ENCODE data around the gene ZNF740. TPM values are rescaled to one million over a fixed set of nuclear protein-coding genes. Genes with fewer than 3 reads are reported as not detected.
A peak's percentile ranks its signal among the peaks of the same experiment; 100 is the strongest.

Gene ZNF740
- total and polyA plus RNA-seq, 2 of the 4 experiments (the other 2 are of a cell fraction): 13.1 to 14.0 TPM

GRCh38 chr12:53224061-53224896 is 43.8 kb downstream of the ZNF740 start:
- H3K4me1 ChIP-seq (ENCODE audit: control insufficient read depth, insufficient read depth, low read length): peaks cover 32% of the 10 kb centered on the region
- no peaks in the 10 kb centered on the region for H3K27me3 ChIP-seq (ENCODE audit: control insufficient read depth, insufficient read depth, low read length)
- peaks cover 26% of the 10 kb centered on the region for H3K9me1 ChIP-seq (ENCODE audit: insufficient read depth, low read length)
- H3K18ac ChIP-seq (ENCODE audit: low read depth, low read length): peak overlapping the region; percentile 68
- in situ Hi-C loops (cut with MboI; ENCODE audit: low sequenced_read_pairs) (no loop called here), dilution Hi-C loops (cut with HindIII; ENCODE audit: low sequenced_read_pairs, unreplicated experiment) (no loop called here), intact Hi-C loops (cut with micrococcal nuclease) (no loop called here)
- WGBS, 2 experiments (ENCODE audit: extremely low coverage in 2 of 2, insufficient read length in 1 of 2): 57% methylated on average over 2 of the region's 11 CpGs; no CpG with 5 or more reads in 1 of the 2 experiments
- BruUV-seq (replicated peaks): no TSS peak
- peak overlapping the region; percentile 92 for H2AK9ac ChIP-seq (replicated peaks; ENCODE audit: low read depth, low read length, poor library complexity)
- peaks cover 4% of the 10 kb centered on the region for H4K20me1 ChIP-seq (ENCODE audit: insufficient read depth, low read length)
- peak overlapping the region; percentile 92 for H2AK5ac ChIP-seq (ENCODE audit: low read depth, low read length)
- H2BK20ac ChIP-seq (ENCODE audit: low read depth, low read length): peak overlapping the region; percentile 61; the same call in 1 of the 2 replicates
- H3K27ac ChIP-seq (ENCODE audit: insufficient read depth, low read length): peak overlapping the region; percentile 80; the same call in 1 of the 2 replicates
- H3K36me3 ChIP-seq (ENCODE audit: control insufficient read depth, insufficient read depth, low read length): peaks cover 4% of the 10 kb centered on the region; the same call in 1 of the 2 replicates
- H4K5ac ChIP-seq (ENCODE audit: low read depth, low read length): peak overlapping the region; percentile 86
- no peaks in the 10 kb centered on the region for H3K9me3 ChIP-seq (ENCODE audit: control insufficient read depth, insufficient read depth, low read length)
- H2AFZ ChIP-seq (replicated peaks; ENCODE audit: low read length, poor library complexity): peak overlapping the region; percentile 44
- H4K91ac ChIP-seq (ENCODE audit: insufficient read depth, low read depth, low read length): peak overlapping the region; percentile 88
- H3K79me1 ChIP-seq (ENCODE audit: low read depth in 1 of 2, low read length in 2 of 2): peaks cover 0 to 44% of the 10 kb centered on the region in 2 experiments; a peak in 3 of 4 replicates
- peak overlapping the region; percentile 90 for H3K9ac ChIP-seq (ENCODE audit: low read depth, low read length)
- H2BK5ac ChIP-seq (ENCODE audit: low read depth, low read length, poor library complexity, severe bottlenecking): peak overlapping the region; percentile 36
- DNase-seq: no peak
- peak overlapping the region; percentile 72 for H3K23ac ChIP-seq (ENCODE audit: low read depth, low read length)
- ATAC-seq (ENCODE audit: low read depth): no peak
- H2BK120ac ChIP-seq (ENCODE audit: low read depth, low read length): peak overlapping the region; percentile 87
- H2BK15ac ChIP-seq (ENCODE audit: low read depth, low read length): 0 out of 3 replicates have a peak overlapping the region, but pooled peaks have one; percentile 89
- peak overlapping the region; percentile 98 for H3K4ac ChIP-seq (ENCODE audit: low read depth, low read length)
- H3K14ac ChIP-seq (replicated peaks; ENCODE audit: low read depth, low read length): peak overlapping the region; percentile 95
- no peak overlapping the region for H3K4me2 ChIP-seq (ENCODE audit: low read depth, low read length)
- peak overlapping the region; percentile 77; the same call in 1 of the 2 replicates for H3K56ac ChIP-seq (ENCODE audit: extremely low read depth, insufficient read depth, low read length)
- ChIA-PET CTCF (no interaction called here), POLR2A (ENCODE audit: unreplicated experiment) (interaction anchor here (0.6 kb wide), 1 partner anchor 75 kb away, joined by 3 read pairs; no protein-coding TSS in a partner anchor)
- no peak for TF ChIP-seq MAZ (IDR thresholded peaks at IDR 0.05; ENCODE audit: borderline replicate concordance, low read depth, low read length)
- TF ChIP-seq, protein P1, sequence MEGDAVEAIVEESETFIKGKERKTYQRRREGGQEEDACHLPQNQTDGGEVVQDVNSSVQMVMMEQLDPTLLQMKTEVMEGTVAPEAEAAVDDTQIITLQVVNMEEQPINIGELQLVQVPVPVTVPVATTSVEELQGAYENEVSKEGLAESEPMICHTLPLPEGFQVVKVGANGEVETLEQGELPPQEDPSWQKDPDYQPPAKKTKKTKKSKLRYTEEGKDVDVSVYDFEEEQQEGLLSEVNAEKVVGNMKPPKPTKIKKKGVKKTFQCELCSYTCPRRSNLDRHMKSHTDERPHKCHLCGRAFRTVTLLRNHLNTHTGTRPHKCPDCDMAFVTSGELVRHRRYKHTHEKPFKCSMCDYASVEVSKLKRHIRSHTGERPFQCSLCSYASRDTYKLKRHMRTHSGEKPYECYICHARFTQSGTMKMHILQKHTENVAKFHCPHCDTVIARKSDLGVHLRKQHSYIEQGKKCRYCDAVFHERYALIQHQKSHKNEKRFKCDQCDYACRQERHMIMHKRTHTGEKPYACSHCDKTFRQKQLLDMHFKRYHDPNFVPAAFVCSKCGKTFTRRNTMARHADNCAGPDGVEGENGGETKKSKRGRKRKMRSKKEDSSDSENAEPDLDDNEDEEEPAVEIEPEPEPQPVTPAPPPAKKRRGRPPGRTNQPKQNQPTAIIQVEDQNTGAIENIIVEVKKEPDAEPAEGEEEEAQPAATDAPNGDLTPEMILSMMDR (conservative IDR thresholded peaks at IDR 0.05; ENCODE audit: low read depth, low read length): peak; percentile 27; the same call in 1 of the 2 replicates
- H3K4me3 ChIP-seq (ENCODE audit: insufficient read depth, low read depth, low read length): no peak overlapping the region
- peak overlapping the region; percentile 73 to 98 for H4K8ac ChIP-seq (ENCODE audit: low read depth in 2 of 2, low read length in 2 of 2)
